ENCODE results near the gene CUBN. TPM values are rescaled to one million over a fixed set of nuclear protein-coding genes. Genes with fewer than 3 reads are reported as not detected.

The CUBN gene
- total and polyA plus RNA-seq, 9 of the 15 experiments (the other 6 are each of a cell fraction or from before 2014, with no cell fraction given) = 0.04 to 0.33 (median 0.09) TPM

DNA sequence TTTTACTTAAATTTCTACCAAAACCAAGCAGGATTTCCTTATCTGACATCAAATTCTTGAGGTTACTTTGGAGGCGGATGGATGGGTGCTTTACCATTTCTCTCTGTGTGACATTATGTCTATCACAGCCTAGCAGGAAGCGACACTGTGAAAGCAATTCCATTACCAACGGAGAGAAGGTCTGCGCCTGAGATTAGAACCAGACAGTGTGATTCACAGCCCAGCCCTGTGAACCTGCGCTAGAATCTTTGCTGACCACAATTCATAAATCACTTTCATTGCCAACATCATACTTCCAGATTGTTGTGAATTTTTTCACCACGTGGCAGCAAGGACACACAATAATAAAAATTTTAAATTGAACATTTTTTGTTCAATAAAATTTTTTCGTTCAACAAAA is 126.5 kb downstream of the CUBN start (continued):
- TF ChIP-seq, protein P1, sequence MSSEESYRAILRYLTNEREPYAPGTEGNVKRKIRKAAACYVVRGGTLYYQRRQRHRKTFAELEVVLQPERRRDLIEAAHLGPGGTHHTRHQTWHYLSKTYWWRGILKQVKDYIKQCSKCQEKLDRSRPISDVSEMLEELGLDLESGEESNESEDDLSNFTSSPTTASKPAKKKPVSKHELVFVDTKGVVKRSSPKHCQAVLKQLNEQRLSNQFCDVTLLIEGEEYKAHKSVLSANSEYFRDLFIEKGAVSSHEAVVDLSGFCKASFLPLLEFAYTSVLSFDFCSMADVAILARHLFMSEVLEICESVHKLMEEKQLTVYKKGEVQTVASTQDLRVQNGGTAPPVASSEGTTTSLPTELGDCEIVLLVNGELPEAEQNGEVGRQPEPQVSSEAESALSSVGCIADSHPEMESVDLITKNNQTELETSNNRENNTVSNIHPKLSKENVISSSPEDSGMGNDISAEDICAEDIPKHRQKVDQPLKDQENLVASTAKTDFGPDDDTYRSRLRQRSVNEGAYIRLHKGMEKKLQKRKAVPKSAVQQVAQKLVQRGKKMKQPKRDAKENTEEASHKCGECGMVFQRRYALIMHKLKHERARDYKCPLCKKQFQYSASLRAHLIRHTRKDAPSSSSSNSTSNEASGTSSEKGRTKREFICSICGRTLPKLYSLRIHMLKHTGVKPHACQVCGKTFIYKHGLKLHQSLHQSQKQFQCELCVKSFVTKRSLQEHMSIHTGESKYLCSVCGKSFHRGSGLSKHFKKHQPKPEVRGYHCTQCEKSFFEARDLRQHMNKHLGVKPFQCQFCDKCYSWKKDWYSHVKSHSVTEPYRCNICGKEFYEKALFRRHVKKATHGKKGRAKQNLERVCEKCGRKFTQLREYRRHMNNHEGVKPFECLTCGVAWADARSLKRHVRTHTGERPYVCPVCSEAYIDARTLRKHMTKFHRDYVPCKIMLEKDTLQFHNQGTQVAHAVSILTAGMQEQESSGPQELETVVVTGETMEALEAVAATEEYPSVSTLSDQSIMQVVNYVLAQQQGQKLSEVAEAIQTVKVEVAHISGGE (CRISPR knock-in tag; IDR thresholded peaks at IDR 0.05) = no peak
- TF ChIP-seq, protein P2, sequence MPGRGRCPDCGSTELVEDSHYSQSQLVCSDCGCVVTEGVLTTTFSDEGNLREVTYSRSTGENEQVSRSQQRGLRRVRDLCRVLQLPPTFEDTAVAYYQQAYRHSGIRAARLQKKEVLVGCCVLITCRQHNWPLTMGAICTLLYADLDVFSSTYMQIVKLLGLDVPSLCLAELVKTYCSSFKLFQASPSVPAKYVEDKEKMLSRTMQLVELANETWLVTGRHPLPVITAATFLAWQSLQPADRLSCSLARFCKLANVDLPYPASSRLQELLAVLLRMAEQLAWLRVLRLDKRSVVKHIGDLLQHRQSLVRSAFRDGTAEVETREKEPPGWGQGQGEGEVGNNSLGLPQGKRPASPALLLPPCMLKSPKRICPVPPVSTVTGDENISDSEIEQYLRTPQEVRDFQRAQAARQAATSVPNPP (IDR thresholded peaks at IDR 0.05; ENCODE audit: borderline replicate concordance, insufficient read depth, insufficient read length) = no peak
- 0 out of 2 replicates have a peak, but pooled peaks have one; percentile 45 for TF ChIP-seq LCOR (CRISPR knock-in tag; IDR thresholded peaks at IDR 0.05)
- no peak for TF ChIP-seq ZNF134 (CRISPR knock-in tag; conservative IDR thresholded peaks at IDR 0.05)
- no peak for TF ChIP-seq RBBP5 (IDR thresholded peaks at IDR 0.05; ENCODE audit: borderline replicate concordance, insufficient read depth, low read length, poor library complexity, severe bottlenecking)
- TF ChIP-seq ZNF644 (tag; IDR thresholded peaks at IDR 0.05; ENCODE audit: low read depth) = peak; percentile 88
- TF ChIP-seq, protein P3, sequence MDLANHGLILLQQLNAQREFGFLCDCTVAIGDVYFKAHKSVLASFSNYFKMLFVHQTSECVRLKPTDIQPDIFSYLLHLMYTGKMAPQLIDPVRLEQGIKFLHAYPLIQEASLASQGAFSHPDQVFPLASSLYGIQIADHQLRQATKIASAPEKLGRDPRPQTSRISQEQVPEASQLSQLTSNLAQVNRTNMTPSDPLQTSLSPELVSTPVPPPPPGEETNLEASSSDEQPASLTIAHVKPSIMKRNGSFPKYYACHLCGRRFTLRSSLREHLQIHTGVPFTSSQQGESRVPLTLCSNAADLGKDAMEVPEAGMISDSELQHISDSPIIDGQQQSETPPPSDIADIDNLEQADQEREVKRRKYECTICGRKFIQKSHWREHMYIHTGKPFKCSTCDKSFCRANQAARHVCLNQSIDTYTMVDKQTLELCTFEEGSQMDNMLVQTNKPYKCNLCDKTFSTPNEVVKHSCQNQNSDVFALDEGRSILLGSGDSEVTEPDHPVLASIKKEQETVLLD (IDR thresholded peaks at IDR 0.05) = no peak
- peak; percentile 58; the same call in 1 of the 2 replicates for TF ChIP-seq NBN (IDR thresholded peaks at IDR 0.05; ENCODE audit: low read depth)
- TF ChIP-seq TSC22D4 (tag; IDR thresholded peaks at IDR 0.05) = no peak
- TF ChIP-seq, protein P4, sequence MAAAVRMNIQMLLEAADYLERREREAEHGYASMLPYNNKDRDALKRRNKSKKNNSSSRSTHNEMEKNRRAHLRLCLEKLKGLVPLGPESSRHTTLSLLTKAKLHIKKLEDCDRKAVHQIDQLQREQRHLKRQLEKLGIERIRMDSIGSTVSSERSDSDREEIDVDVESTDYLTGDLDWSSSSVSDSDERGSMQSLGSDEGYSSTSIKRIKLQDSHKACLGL (CRISPR knock-in tag; IDR thresholded peaks at IDR 0.05; ENCODE audit: borderline replicate concordance, poor library complexity, severe bottlenecking) = no peak
- TF ChIP-seq FOXM1 (IDR thresholded peaks at IDR 0.05; ENCODE audit: low read depth) = peak; percentile 81
- no peak for TF ChIP-seq FOXM1 (CRISPR knock-in tag; IDR thresholded peaks at IDR 0.05; ENCODE audit: low read depth)
- TF ChIP-seq, protein P5, sequence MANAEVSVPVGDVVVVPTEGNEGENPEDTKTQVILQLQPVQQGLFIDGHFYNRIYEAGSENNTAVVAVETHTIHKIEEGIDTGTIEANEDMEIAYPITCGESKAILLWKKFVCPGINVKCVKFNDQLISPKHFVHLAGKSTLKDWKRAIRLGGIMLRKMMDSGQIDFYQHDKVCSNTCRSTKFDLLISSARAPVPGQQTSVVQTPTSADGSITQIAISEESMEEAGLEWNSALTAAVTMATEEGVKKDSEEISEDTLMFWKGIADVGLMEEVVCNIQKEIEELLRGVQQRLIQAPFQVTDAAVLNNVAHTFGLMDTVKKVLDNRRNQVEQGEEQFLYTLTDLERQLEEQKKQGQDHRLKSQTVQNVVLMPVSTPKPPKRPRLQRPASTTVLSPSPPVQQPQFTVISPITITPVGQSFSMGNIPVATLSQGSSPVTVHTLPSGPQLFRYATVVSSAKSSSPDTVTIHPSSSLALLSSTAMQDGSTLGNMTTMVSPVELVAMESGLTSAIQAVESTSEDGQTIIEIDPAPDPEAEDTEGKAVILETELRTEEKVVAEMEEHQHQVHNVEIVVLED (CRISPR knock-in tag; IDR thresholded peaks at IDR 0.05) = no peak
- no peak for TF ChIP-seq ZNF41 (CRISPR knock-in tag; conservative IDR thresholded peaks at IDR 0.05)
- TF ChIP-seq CBX1 (IDR thresholded peaks at IDR 0.05; ENCODE audit: low read depth) = no peak
- no peak for TF ChIP-seq FOXK2 (conservative IDR thresholded peaks at IDR 0.05 in 1 of 2, IDR thresholded peaks at IDR 0.05 in 1 of 2; ENCODE audit: low read depth in 2 of 2)
- TF ChIP-seq CBX2 (IDR thresholded peaks at IDR 0.05; ENCODE audit: insufficient read depth, low read length, poor library complexity, severe bottlenecking) = no peak
- no peak for TF ChIP-seq RBM15 (IDR thresholded peaks at IDR 0.05; ENCODE audit: insufficient read depth, low read length)
- peak; percentile 83 for TF ChIP-seq NFIC (IDR thresholded peaks at IDR 0.05)
- TF ChIP-seq NFATC3 (IDR thresholded peaks at IDR 0.05) = no peak
- TF ChIP-seq KLF1 (tag; IDR thresholded peaks at IDR 0.05) = no peak

All from K562 (cell line).